Natural killer cell (primary cell): ENCODE measurements around the gene CCDC138. TPM values are rescaled to one million over a fixed set of nuclear protein-coding genes. Genes with fewer than 3 reads are reported as not detected.

Experiments used
- ATAC-seq, 3 donors: fragments of 150-1000 bp in 2 of 3; fragments of 200-7000 bp in 1 of 3; cut with Tn5 transposase; 1 replicate in 1 of 3; 2 replicates in 2 of 3; pipeline ENCODE4 v1.10.0; 2021; ENCODE audit warnings: mild to moderate bottlenecking in 2 of 3, moderate library complexity in 2 of 3
- DNase-seq, 2 donors: peaks; one replicate each; pipeline versions ENCODE4 v3.0.0 to v3.0.0-alpha.2; 2013 to 2021; ENCODE audit warnings: mixed read lengths in 1 of 2
- H3K27ac ChIP-seq: one replicate; pipeline ENCODE4 v1.5.1; 2013; ENCODE audit warnings: mild to moderate bottlenecking, low read length
- H3K27me3 ChIP-seq: one replicate; pipeline ENCODE4 v1.6.1; 2013; ENCODE audit warnings: low read length; ENCODE audit not compliant: control insufficient read depth, insufficient read depth
- H3K36me3 ChIP-seq: one replicate; pipeline ENCODE4 v1.6.1; 2013; ENCODE audit warnings: low read length; ENCODE audit not compliant: control insufficient read depth, insufficient read depth
- H3K4me1 ChIP-seq: one replicate; pipeline ENCODE4 v1.6.1; 2013; ENCODE audit warnings: low read length; ENCODE audit not compliant: control insufficient read depth, insufficient read depth
- H3K4me3 ChIP-seq: one replicate; pipeline ENCODE4 v1.5.1; 2013; ENCODE audit warnings: low read length
- H3K9me3 ChIP-seq: one replicate; pipeline ENCODE4 v1.6.1; 2013; ENCODE audit warnings: low read length; ENCODE audit not compliant: control insufficient read depth, insufficient read depth
- H3K27ac Mint-ChIP-seq, 2 donors: one replicate each; pipeline ENCODE4 v1.8.0; 2022; ENCODE audit warnings: mild to moderate bottlenecking in 2 of 2, mixed read lengths in 2 of 2, moderate library complexity in 1 of 2
- H3K27me3 Mint-ChIP-seq, 2 donors: one replicate each; pipeline ENCODE4 v1.8.0; 2022; ENCODE audit warnings: low read depth in 2 of 2, mixed read lengths in 2 of 2
- H3K36me3 Mint-ChIP-seq: one replicate; pipeline ENCODE4 v1.8.0; 2022; ENCODE audit warnings: mixed read lengths
- H3K4me1 Mint-ChIP-seq, 2 donors: one replicate each; pipeline ENCODE4 v1.8.0; 2022; ENCODE audit warnings: mixed read lengths in 2 of 2
- H3K4me3 Mint-ChIP-seq: one replicate; pipeline ENCODE4 v1.8.0; 2022; ENCODE audit warnings: mild to moderate bottlenecking, moderate library complexity, mixed read lengths
- H3K9me3 Mint-ChIP-seq, 2 donors: one replicate each; pipeline ENCODE4 v1.8.0; 2022; ENCODE audit warnings: mixed read lengths in 2 of 2
- CTCF ChIP-seq: fragments of 200-600 bp; IDR thresholded peaks from one replicate; pipeline ENCODE4 v1.8.0; 2022; ENCODE audit warnings: antibody characterized with exemption
- WGBS: methylation state at CpG from one replicate; pipeline ENCODE4 v1.1.7; 2013; ENCODE audit warnings: missing lambda C conversion rate; ENCODE audit not compliant: insufficient coverage; 5-methylcytosine and 5-hydroxymethylcytosine counted together
- intact Hi-C: fragments of 100-400 bp; cut with micrococcal nuclease; formaldehyde crosslinking; loops from one replicate; pipeline ENCODE4 v1.14.2; 2022
- total RNA-seq, 4 donors: library from RNA; stranded (reverse); fragments of 120-200 nt in 1 of 4; gene quantifications; one replicate each; pipeline versions ENCODE4 v1.2.3 to v1.2.4, GENCODE V29; 2013 to 2022

The CCDC138 gene
- total RNA-seq, 3 donors from 2014 or later (not counting 1 experiment from before 2014, with no cell fraction given): 3.8 to 9.3 (median 5.6) TPM

- Histone ChIP-seq H3K27me3 (no peaks in the 10 kb centered on the region), H3K9me3 (peaks cover 4% of the 10 kb centered on the region), H3K27ac (no peak overlapping the region), H3K36me3 (no peaks in the 10 kb centered on the region), H3K4me3 (no peak overlapping the region), H3K4me1 (no peaks in the 10 kb centered on the region)
- WGBS: 94% methylated on average over 13 of the region's 13 CpGs
- ATAC-seq (no peak), DNase-seq (no peak)
- Mint-ChIP-seq H3K9me3 (no peaks in the 10 kb centered on the region), H3K27ac (no peak overlapping the region), H3K27me3 (peaks cover 8 to 13% of the 10 kb centered on the region in 2 donors), H3K36me3 (no peaks in the 10 kb centered on the region), H3K4me3 (no peak overlapping the region), H3K4me1 (no peaks in the 10 kb centered on the region)
- intact Hi-C loops: no loop called here
- no peak for TF ChIP-seq CTCF
These were observed 110.2 kb downstream of the CCDC138 start for GRCh38 chr2:108896741-108897140.

DNA sequence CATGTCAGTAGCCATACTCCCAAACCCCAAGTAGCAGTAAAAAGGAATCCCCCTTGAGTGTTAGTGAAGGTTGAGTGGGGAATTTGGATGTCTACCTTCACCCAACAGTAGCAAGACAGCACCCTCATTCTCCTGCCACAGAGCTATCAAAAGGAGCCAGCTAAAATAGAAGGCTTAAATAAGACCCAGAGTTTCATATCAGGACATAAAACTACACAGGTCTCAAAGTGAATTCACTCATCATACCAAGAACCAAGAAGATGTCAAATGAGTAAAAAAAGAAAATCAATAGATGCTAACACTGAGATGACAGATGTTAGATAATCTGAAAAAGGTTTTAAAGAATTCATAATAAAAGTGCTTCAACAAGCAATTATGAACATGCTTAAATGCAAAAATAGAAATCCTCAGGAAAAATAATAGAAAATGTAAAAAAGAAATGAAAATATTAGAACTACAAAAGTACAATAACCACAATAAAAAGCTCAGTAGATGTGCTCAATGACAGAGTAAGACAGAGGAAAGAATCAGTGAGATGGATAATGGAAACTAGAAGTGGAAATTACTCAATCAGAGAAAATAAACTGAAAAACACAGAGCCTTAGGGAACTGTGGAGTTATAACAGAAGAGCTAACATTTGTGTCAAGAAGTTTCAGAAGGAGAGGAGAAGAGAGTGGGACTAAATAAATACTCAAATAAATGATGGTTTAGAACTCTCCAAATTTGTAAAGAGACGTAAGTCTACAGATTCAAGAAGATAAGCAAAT, 111.9 kb downstream of the CCDC138 start:
- H3K27me3 ChIP-seq: no peaks in the 10 kb centered on the region
- no peaks in the 10 kb centered on the region for H3K4me1 ChIP-seq
- no peak for ATAC-seq
- no peaks in the 10 kb centered on the region for H3K9me3 ChIP-seq
- no peaks in the 10 kb centered on the region for H3K4me1 Mint-ChIP-seq
- peaks cover 8 to 13% of the 10 kb centered on the region in 2 donors for H3K27me3 Mint-ChIP-seq
- H3K9me3 Mint-ChIP-seq: no peaks in the 10 kb centered on the region
- H3K36me3 ChIP-seq: no peaks in the 10 kb centered on the region
- no peak overlapping the region for H3K4me3 Mint-ChIP-seq
- WGBS: no CpG with 5 or more reads among the region's 1 CpG
- intact Hi-C loops: no loop called here
- H3K27ac ChIP-seq: no peak overlapping the region
- H3K4me3 ChIP-seq: no peak overlapping the region
- H3K36me3 Mint-ChIP-seq: no peaks in the 10 kb centered on the region
- TF ChIP-seq CTCF: no peak
- no peak for DNase-seq
- H3K27ac Mint-ChIP-seq: no peak overlapping the region

DNA sequence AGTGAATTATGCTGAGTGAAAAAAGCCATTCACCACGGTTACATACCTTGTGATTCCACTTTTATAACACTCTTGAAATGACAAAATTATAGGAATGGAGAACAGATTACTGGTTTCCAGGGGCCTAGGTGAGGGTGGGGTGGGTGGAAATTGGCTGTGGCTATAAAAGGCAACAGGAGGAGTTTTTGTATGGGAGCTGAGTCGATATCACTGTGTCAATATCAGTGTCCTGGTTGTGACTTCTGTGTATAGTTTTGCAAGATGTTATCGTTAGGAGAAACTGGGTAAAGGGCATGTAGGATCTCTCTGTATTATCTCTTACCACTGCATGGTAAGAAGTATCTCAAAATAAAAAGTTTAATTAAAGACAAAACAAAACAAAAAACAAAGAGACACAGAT, 118.1 kb downstream of the CCDC138 start:
- Mint-ChIP-seq H3K4me3 (no peak overlapping the region), H3K27ac (no peak overlapping the region), H3K36me3 (no peaks in the 10 kb centered on the region), H3K9me3 (no peaks in the 10 kb centered on the region), H3K27me3 (peaks cover 0 to 3% of the 10 kb centered on the region in 2 donors), H3K4me1 (no peaks in the 10 kb centered on the region)
- Histone ChIP-seq H3K27me3 (no peaks in the 10 kb centered on the region), H3K36me3 (no peaks in the 10 kb centered on the region), H3K4me3 (no peak overlapping the region), H3K9me3 (no peaks in the 10 kb centered on the region), H3K27ac (no peak overlapping the region), H3K4me1 (no peaks in the 10 kb centered on the region)
- TF ChIP-seq CTCF: no peak
- intact Hi-C loops: no loop called here
- ATAC-seq (no peak), DNase-seq (no peak)
- 85% methylated on average over 1 of the region's 3 CpGs for WGBS

GRCh38 chr2:108905176-108905575, 118.6 kb downstream of the CCDC138 start:
- no peaks in the 10 kb centered on the region for H3K4me1 ChIP-seq
- 89% methylated on average over 3 of the region's 3 CpGs for WGBS
- intact Hi-C loops: no loop called here
- H3K27me3 ChIP-seq: no peaks in the 10 kb centered on the region
- H3K4me3 Mint-ChIP-seq: no peak overlapping the region
- H3K27ac ChIP-seq: no peak overlapping the region
- H3K4me1 Mint-ChIP-seq: no peaks in the 10 kb centered on the region
- DNase-seq (no peak), ATAC-seq (no peak)
- H3K9me3 Mint-ChIP-seq: no peaks in the 10 kb centered on the region
- no peak overlapping the region for H3K27ac Mint-ChIP-seq
- H3K9me3 ChIP-seq: no peaks in the 10 kb centered on the region
- no peaks in the 10 kb centered on the region for H3K36me3 Mint-ChIP-seq
- no peak overlapping the region for H3K4me3 ChIP-seq
- H3K27me3 Mint-ChIP-seq: no peaks in the 10 kb centered on the region
- H3K36me3 ChIP-seq: no peaks in the 10 kb centered on the region
- no peak for TF ChIP-seq CTCF
